AG04449 (cell line): Measurements from ENCODE around the gene FAXDC2.
"Not testable (repeated sequence)": the region's sequence is repeated elsewhere in the genome, so short reads cannot be mapped to it uniquely, and the experiment has no call there.

Experiments
- CTCF ChIA-PET: fragments of 350-600 bp; formaldehyde crosslinking; extraction: SDS; loops from one replicate; lab custom pipeline; 2021; ENCODE audit warnings: antibody characterized with exemption; lab: Yijun Ruan, JAX
- POLR2A ChIA-PET: fragments of 400-600, 350-600 bp; formaldehyde crosslinking; extraction: SDS; loops from one replicate; lab custom pipeline; 2020; ENCODE audit warnings: antibody characterized with exemption, inconsistent platforms; lab: Yijun Ruan, JAX
- DNase-seq: peaks from one replicate; pipeline ENCODE4 v3.0.0-alpha.2; 2010; ENCODE audit warnings: low read depth, low spot score
- H3K4me3 ChIP-seq: 2 replicates; pipeline ENCODE4 v1.5.1; 2011; ENCODE audit warnings: low read depth, mild to moderate bottlenecking, control low read depth, low read length
- TF ChIP-seq, protein P1 (sequence below): IDR thresholded peaks from one replicate; pipeline ENCODE4 v1.5.1; 2011; ENCODE audit warnings: mild to moderate bottlenecking, moderate library complexity, low read length, control low read depth, inconsistent platforms; ENCODE audit not compliant: insufficient read depth; ENCODE audit errors: missing control alignments

The FAXDC2 gene

DNA sequence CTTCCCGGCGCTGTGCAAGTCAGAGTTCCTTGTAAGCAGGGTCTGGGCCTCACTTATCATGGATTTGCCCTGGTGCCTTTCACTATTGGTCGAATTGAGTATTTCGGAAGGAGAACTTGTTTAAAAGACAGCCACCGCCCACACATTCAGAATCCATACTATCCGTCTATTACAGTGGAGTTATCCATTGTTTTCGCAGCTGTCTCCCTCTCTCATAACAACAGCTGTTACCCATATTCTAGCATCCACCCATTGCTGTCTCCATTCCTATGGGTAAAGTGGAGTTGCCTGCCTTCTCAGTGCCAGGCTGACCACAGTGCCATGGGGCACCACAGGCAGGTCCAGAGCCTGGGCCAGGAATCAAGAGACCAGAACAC, 20.2 kb downstream of the FAXDC2 start:
- TF ChIP-seq, protein P1, sequence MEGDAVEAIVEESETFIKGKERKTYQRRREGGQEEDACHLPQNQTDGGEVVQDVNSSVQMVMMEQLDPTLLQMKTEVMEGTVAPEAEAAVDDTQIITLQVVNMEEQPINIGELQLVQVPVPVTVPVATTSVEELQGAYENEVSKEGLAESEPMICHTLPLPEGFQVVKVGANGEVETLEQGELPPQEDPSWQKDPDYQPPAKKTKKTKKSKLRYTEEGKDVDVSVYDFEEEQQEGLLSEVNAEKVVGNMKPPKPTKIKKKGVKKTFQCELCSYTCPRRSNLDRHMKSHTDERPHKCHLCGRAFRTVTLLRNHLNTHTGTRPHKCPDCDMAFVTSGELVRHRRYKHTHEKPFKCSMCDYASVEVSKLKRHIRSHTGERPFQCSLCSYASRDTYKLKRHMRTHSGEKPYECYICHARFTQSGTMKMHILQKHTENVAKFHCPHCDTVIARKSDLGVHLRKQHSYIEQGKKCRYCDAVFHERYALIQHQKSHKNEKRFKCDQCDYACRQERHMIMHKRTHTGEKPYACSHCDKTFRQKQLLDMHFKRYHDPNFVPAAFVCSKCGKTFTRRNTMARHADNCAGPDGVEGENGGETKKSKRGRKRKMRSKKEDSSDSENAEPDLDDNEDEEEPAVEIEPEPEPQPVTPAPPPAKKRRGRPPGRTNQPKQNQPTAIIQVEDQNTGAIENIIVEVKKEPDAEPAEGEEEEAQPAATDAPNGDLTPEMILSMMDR = no peak
- H3K4me3 ChIP-seq = no peak overlapping the region
- CTCF ChIA-PET = no interaction called here
- no peak for DNase-seq
- POLR2A ChIA-PET = interaction anchor here (1.5 kb wide), 1 partner anchor 27 kb away, joined by 3 read pairs; no protein-coding TSS in a partner anchor

GRCh38 chr5:154829589-154830218, 20.7 kb downstream of the FAXDC2 start:
- ChIA-PET CTCF (no interaction called here), POLR2A (interaction anchor here (1.5 kb wide), 1 partner anchor 28 kb away, joined by 3 read pairs; no protein-coding TSS in a partner anchor)
- DNase-seq = no peak
- H3K4me3 ChIP-seq = no peak overlapping the region
- TF ChIP-seq, protein P1 = no peak

DNA sequence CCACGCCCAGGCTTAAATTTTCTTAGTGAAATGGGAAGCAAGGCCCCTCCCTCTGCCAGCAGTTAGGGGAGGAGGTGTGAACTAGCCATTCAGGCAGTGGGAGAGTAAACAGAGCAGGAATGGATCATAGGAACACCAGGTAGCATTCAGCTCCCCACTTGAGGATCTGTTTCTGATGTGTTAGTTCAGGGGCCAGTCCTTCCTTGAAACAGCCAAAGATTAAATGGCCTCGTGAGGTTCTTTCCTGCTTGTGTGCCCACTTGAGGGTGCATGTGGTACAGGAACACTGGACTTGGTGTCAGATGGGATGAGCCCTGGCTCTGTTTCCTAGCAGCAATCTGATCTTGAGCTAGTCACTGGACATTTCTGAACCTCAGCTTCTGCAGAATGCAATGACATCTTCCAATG, 21.2 kb downstream of the FAXDC2 start:
- DNase-seq = no peak
- ChIA-PET CTCF (no interaction called here), POLR2A (interaction anchor here (1.5 kb wide), 1 partner anchor 28 kb away, joined by 3 read pairs; no protein-coding TSS in a partner anchor)
- no peak overlapping the region for H3K4me3 ChIP-seq
- TF ChIP-seq, protein P1 = no peak

DNA sequence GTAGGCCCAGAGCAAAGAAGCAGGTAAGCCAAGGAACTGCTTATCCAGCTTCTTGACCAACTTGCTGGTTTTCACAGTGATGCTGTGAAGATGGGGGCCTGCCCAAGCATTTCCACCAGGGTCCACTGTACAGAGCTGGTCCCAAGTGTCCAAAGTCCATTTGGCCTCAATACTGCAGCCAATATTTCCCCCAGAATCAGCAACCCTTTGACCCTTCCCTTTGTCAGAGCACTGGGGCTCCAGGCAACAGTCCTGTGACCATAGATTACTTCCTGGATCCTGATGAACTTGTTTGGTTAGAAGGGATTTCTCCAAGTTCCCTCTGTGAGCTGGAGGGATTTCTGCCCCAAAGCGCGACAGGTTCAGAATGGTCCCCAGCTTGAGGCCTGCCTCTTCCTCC, 26.3 kb downstream of the FAXDC2 start:
- TF ChIP-seq, protein P1 = no peak
- no peak for DNase-seq
- no peak overlapping the region for H3K4me3 ChIP-seq
- ChIA-PET CTCF (interaction anchor here (2.5 kb wide), 1 partner anchor 174 kb away, joined by 12 read pairs; no protein-coding TSS in a partner anchor), POLR2A (no interaction called here)

DNA sequence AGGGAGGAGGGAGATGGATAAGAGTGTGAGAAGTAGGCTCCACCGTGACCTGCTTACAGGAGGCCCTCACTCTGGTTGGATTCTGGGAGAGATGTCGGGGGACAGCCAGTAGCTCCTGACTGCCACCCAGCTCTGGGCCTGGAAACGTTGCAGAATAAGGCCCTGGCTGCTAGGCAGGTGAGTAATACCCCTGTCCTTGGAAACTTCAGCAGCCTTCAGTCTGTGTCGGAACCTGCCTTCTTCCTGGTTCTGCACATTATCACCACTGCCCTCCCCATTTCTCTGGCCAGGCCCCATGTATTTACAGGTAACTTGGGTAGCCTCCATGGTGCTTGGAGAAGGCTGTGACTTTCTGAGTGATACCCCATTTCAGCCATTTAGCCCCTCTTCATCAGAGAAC, 26.8 kb downstream of the FAXDC2 start:
- CTCF ChIA-PET = interaction anchor here (2.5 kb wide), 1 partner anchor 174 kb away, joined by 12 read pairs; no protein-coding TSS in a partner anchor
- POLR2A ChIA-PET = no interaction called here
- TF ChIP-seq, protein P1 = no peak
- DNase-seq = no peak
- H3K4me3 ChIP-seq = no peak overlapping the region

GRCh38 chr5:154822896-154823295, 27.5 kb downstream of the FAXDC2 start:
- CTCF ChIA-PET = interaction anchor here (2.5 kb wide), 1 partner anchor 173 kb away, joined by 12 read pairs; no protein-coding TSS in a partner anchor
- DNase-seq, H3K4me3 ChIP-seq, POLR2A ChIA-PET: not testable (repeated sequence)
